GM23248 (cell line): Measurements from ENCODE around the gene TMEM183A. TPM values are rescaled to one million over a fixed set of nuclear protein-coding genes. Genes with fewer than 3 reads are reported as not detected.
A peak's percentile ranks its signal among the peaks of the same experiment; 100 is the strongest.
"Not testable (repeated sequence)": the region's sequence is repeated elsewhere in the genome, so short reads cannot be mapped to it uniquely, and the experiment has no call there.

ENCODE experiments used
- DNase-seq: peaks from one replicate; pipeline ENCODE4 v3.0.0-alpha.2; 2015
- H2AFZ ChIP-seq: fragments of 200-600 bp; sonication (generic); 2 replicates; pipeline ENCODE4 v1.6.1; 2016; ENCODE audit warnings: antibody characterized with exemption
- H3F3A ChIP-seq: fragments of 200-600 bp; sonication (generic); 2 replicates; pipeline ENCODE4 v1.6.1; 2016; ENCODE audit warnings: mild to moderate bottlenecking, antibody characterized with exemption, mixed run types; ENCODE audit not compliant: insufficient read depth
- H3K27ac ChIP-seq: fragments of 200-600 bp; sonication (generic); 2 replicates; pipeline ENCODE4 v1.5.1; 2016; ENCODE audit warnings: mild to moderate bottlenecking
- H3K27me3 ChIP-seq: fragments of 200-600 bp; sonication (generic); replicated peaks from 2 replicates; pipeline ENCODE4 v1.6.1; 2016; ENCODE audit warnings: mild to moderate bottlenecking; ENCODE audit not compliant: insufficient read depth
- H3K36me3 ChIP-seq: fragments of 200-600 bp; sonication (generic); 2 replicates; pipeline ENCODE4 v1.6.1; 2016; ENCODE audit warnings: low read depth, mild to moderate bottlenecking
- H3K4me1 ChIP-seq: fragments of 200-600 bp; sonication (generic); 2 replicates; pipeline ENCODE4 v1.6.1; 2016; ENCODE audit warnings: mild to moderate bottlenecking; ENCODE audit not compliant: insufficient read depth
- H3K4me2 ChIP-seq: fragments of 200-600 bp; sonication (generic); one replicate; pipeline ENCODE4 v1.6.1; 2016; ENCODE audit warnings: mild to moderate bottlenecking; ENCODE audit not compliant: unreplicated experiment
- H3K4me3 ChIP-seq: fragments of 200-600 bp; sonication (generic); 2 replicates; pipeline ENCODE4 v1.5.1; 2016; ENCODE audit warnings: mild to moderate bottlenecking
- H3K79me2 ChIP-seq: fragments of 200-600 bp; sonication (generic); 2 replicates; pipeline ENCODE4 v1.6.1; 2016; ENCODE audit warnings: mild to moderate bottlenecking; ENCODE audit not compliant: insufficient read depth
- H3K9ac ChIP-seq: fragments of 200-600 bp; sonication (generic); 2 replicates; pipeline ENCODE4 v1.6.1; 2016; ENCODE audit warnings: mild to moderate bottlenecking
- H3K9me2 ChIP-seq: fragments of 200-600 bp; sonication (generic); 2 replicates; pipeline ENCODE4 v1.6.1; 2016; ENCODE audit warnings: mixed run types, mild to moderate bottlenecking, moderate library complexity; ENCODE audit not compliant: insufficient read depth
- H3K9me3 ChIP-seq: fragments of 200-600 bp; sonication (generic); one replicate; pipeline ENCODE4 v1.6.1; 2017; ENCODE audit warnings: low read depth
- H4K20me1 ChIP-seq: fragments of 200-600 bp; sonication (generic); 2 replicates; pipeline ENCODE4 v1.6.0; 2016; ENCODE audit not compliant: insufficient read depth
- EZH2 ChIP-seq: fragments of 200-600 bp; sonication (generic); IDR thresholded peaks from 2 replicates; pipeline ENCODE4 v1.6.1; 2018; ENCODE audit warnings: antibody characterized with exemption, mild to moderate bottlenecking; ENCODE audit not compliant: insufficient read depth, poor library complexity, severe bottlenecking
- EZH2phosphoT487 ChIP-seq: fragments of 200-600 bp; sonication (generic); IDR thresholded peaks from 2 replicates; pipeline ENCODE4 v1.6.1; 2018; ENCODE audit warnings: antibody characterized with exemption, moderate library complexity, mild to moderate bottlenecking, low read depth; ENCODE audit not compliant: insufficient read depth
- WGBS, 2 experiments: methylation state at CpG; one replicate each; pipeline ENCODE4 v1.1.6; 2015 to 2017; ENCODE audit warnings: low lambda C conversion rate in 2 of 2, low coverage in 1 of 2; ENCODE audit errors: missing lambda C conversion rate in 2 of 2; 5-methylcytosine and 5-hydroxymethylcytosine counted together
- in situ Hi-C: fragments of 300-500 bp; cut with MboI; formaldehyde crosslinking; loops from 2 replicates; pipeline ENCODE4 v1.15.0; 2020
- polyA plus RNA-seq: library from polyadenylated mRNA; unstranded; fragments of >200 nt; fragmentation: Nextera tagmentation; extraction: Ambion mirVana; gene quantifications from 2 replicates; pipeline ENCODE4 v1.2.1, GENCODE V29; 2016
- total RNA-seq: library from RNA; depleted of rRNA; stranded (reverse); fragments of >200 nt; shearing (Covaris generic); gene quantifications from 2 replicates; pipeline ENCODE4 v1.2.3, GENCODE V29; 2014

The TMEM183A gene
- total and polyA plus RNA-seq, 2 experiments from 2014 or later = 57.3 to 92.7 TPM

GRCh38 chr1:203009185-203009584 lies 2.0 kb downstream of the TMEM183A start:
- no peak for DNase-seq
- no peaks in the 10 kb centered on the region for H4K20me1 ChIP-seq
- H3F3A ChIP-seq = peaks cover 12% of the 10 kb centered on the region; the same call in 1 of the 2 replicates
- H3K79me2 ChIP-seq = peaks cover 66% of the 10 kb centered on the region
- H3K27me3 ChIP-seq = no peaks in the 10 kb centered on the region
- H3K4me3 ChIP-seq = no peak overlapping the region
- TF ChIP-seq EZH2 = no peak
- TF ChIP-seq EZH2phosphoT487 = no peak
- 0 out of 2 replicates have a peak overlapping the region, but pooled peaks have one; percentile 88 for H3K9ac ChIP-seq
- H3K4me2 ChIP-seq = no peak overlapping the region
- H2AFZ ChIP-seq = no peak overlapping the region
- peaks cover 41% of the 10 kb centered on the region for H3K36me3 ChIP-seq
- no peaks in the 10 kb centered on the region for H3K9me3 ChIP-seq
- H3K4me1 ChIP-seq = peaks cover 10% of the 10 kb centered on the region
- H3K9me2 ChIP-seq = no peaks in the 10 kb centered on the region
- no peak overlapping the region for H3K27ac ChIP-seq
- in situ Hi-C loops = no loop called here
- 82 to 83% methylated on average over 3 of the region's 3 CpGs for whole genome bisulfite sequencing, 2 experiments

- no peak for DNase-seq
- Histone ChIP-seq H3K9ac (no peak overlapping the region), H3K4me3 (no peak overlapping the region), H3K4me1 (peaks cover 10% of the 10 kb centered on the region), H3F3A (peaks cover 12% of the 10 kb centered on the region; the same call in 1 of the 2 replicates), H3K27me3 (no peaks in the 10 kb centered on the region), H4K20me1 (no peaks in the 10 kb centered on the region), H3K79me2 (peaks cover 89% of the 10 kb centered on the region), H3K9me3 (no peaks in the 10 kb centered on the region), H3K4me2 (no peak overlapping the region), H3K27ac (no peak overlapping the region), H3K36me3 (peaks cover 57% of the 10 kb centered on the region), H3K9me2 (no peaks in the 10 kb centered on the region), H2AFZ (no peak overlapping the region)
- 97 to 99% methylated on average over 5 of the region's 5 CpGs for WGBS, 2 experiments
- in situ Hi-C loops = no loop called here
- TF ChIP-seq EZH2 (no peak), EZH2phosphoT487 (no peak)
These were observed 4.4 kb downstream of the TMEM183A start for GRCh38 chr1:203011582-203011981.

GRCh38 chr1:203017061-203017460 lies 9.9 kb downstream of the TMEM183A start:
- Histone ChIP-seq H3K27ac (no peak overlapping the region), H3K4me3 (no peak overlapping the region), H3K27me3 (no peaks in the 10 kb centered on the region), H3K36me3 (peaks cover 70% of the 10 kb centered on the region), H2AFZ (no peak overlapping the region), H3K9ac (no peak overlapping the region), H3F3A (peaks cover 14% of the 10 kb centered on the region; the same call in 1 of the 2 replicates), H3K79me2 (peaks cover 53% of the 10 kb centered on the region), H4K20me1 (no peaks in the 10 kb centered on the region), H3K4me1 (no peaks in the 10 kb centered on the region), H3K9me2 (no peaks in the 10 kb centered on the region), H3K4me2 (no peak overlapping the region), H3K9me3 (no peaks in the 10 kb centered on the region)
- no peak for TF ChIP-seq EZH2phosphoT487
- TF ChIP-seq EZH2 = no peak
- in situ Hi-C loops = no loop called here
- 96 to 98% methylated on average over 4 of the region's 4 CpGs for WGBS, 2 experiments
- no peak for DNase-seq

- no peaks in the 10 kb centered on the region for H3K27me3 ChIP-seq
- H3K9me2 ChIP-seq = no peaks in the 10 kb centered on the region
- peaks cover 47% of the 10 kb centered on the region for H3K79me2 ChIP-seq
- no peaks in the 10 kb centered on the region for H3K9me3 ChIP-seq
- H3F3A ChIP-seq = peaks cover 17% of the 10 kb centered on the region; the same call in 1 of the 2 replicates
- H3K4me1 ChIP-seq = no peaks in the 10 kb centered on the region
- no peak overlapping the region for H3K4me2 ChIP-seq
- no peak overlapping the region for H3K9ac ChIP-seq
- in situ Hi-C loops = no loop called here
- 52 to 67% methylated on average over 6 of the region's 6 CpGs for WGBS, 2 experiments
- H3K36me3 ChIP-seq = peaks cover 66% of the 10 kb centered on the region
- H2AFZ ChIP-seq = no peak overlapping the region
- H4K20me1 ChIP-seq = no peaks in the 10 kb centered on the region
- no peak overlapping the region for H3K27ac ChIP-seq
- no peak for DNase-seq
- TF ChIP-seq EZH2 = no peak
- no peak for TF ChIP-seq EZH2phosphoT487
- H3K4me3 ChIP-seq = no peak overlapping the region
These were observed 10.5 kb downstream of the TMEM183A start for GRCh38 chr1:203017692-203018091.

- in situ Hi-C loops, H2AFZ ChIP-seq: not testable (repeated sequence)
- 97 to 100% methylated on average over 3 to 5 of the region's 10 CpGs for WGBS, 2 experiments
These were observed 15.7 kb downstream of the TMEM183A start for GRCh38 chr1:203022855-203023254.

More at GRCh38 chr1:203022855-203023254, 15.7 kb downstream of the TMEM183A start:
- H3K27me3 ChIP-seq, H3K4me2 ChIP-seq, H3K4me3 ChIP-seq, H3K27ac ChIP-seq, H3K4me1 ChIP-seq, H3K9me2 ChIP-seq, H3K9me3 ChIP-seq, H3K9ac ChIP-seq, H4K20me1 ChIP-seq, DNase-seq: not testable (repeated sequence)
- H3K36me3 ChIP-seq = peaks cover 53% of the 10 kb centered on the region
- H3K79me2 ChIP-seq = peaks cover 12% of the 10 kb centered on the region; the same call in 1 of the 2 replicates
- H3F3A ChIP-seq = peaks cover 44% of the 10 kb centered on the region
